Sigmoid colon (tissue), 7 donors: ENCODE results near the gene SLC25A25. TPM values are rescaled to one million over a fixed set of nuclear protein-coding genes. Genes with fewer than 3 reads are reported as not detected.

ENCODE experiments used
- DNase-seq: peaks from one replicate; pipeline ENCODE4 v3.0.0-alpha.2; 2019
- H3K27ac ChIP-seq, 4 donors: fragments of 200-600 bp; sonication (generic); one replicate each; pipeline ENCODE4 v1.5.1; 2016 to 2019; ENCODE audit warnings: mild to moderate bottlenecking in 1 of 4
- H3K27me3 ChIP-seq, 3 donors: fragments of 200-600 bp; sonication (generic); one replicate each; pipeline ENCODE4 v1.5.1; 2019; ENCODE audit warnings: mild to moderate bottlenecking in 1 of 3
- H3K36me3 ChIP-seq, 4 donors: fragments of 200-600 bp; sonication (generic); one replicate each; pipeline ENCODE4 v1.5.1; 2016 to 2019
- H3K4me1 ChIP-seq, 4 donors: fragments of 200-600 bp; sonication (generic); one replicate each; pipeline ENCODE4 v1.5.1; 2017 to 2019
- H3K4me3 ChIP-seq, 4 donors: fragments of 200-600 bp; sonication (generic); one replicate each; pipeline ENCODE4 v1.5.1; 2017 to 2019; ENCODE audit warnings: mild to moderate bottlenecking in 2 of 4, moderate library complexity in 1 of 4
- H3K9me3 ChIP-seq, 4 donors: fragments of 200-600 bp in 3 of 4; sonication (generic) in 3 of 4; one replicate each; pipeline versions ENCODE4 v1.5.1 to v1.6.1; 2013 to 2019
- CTCF ChIP-seq, 4 experiments: fragments of 450-650 bp in 3 of 4; fragments of 200-600 bp in 1 of 4; IDR thresholded peaks; one replicate each; pipeline ENCODE4 v1.5.1; 2016 to 2019; ENCODE audit warnings: antibody characterized with exemption in 4 of 4, mild to moderate bottlenecking in 3 of 4, moderate library complexity in 2 of 4
- EP300 ChIP-seq, 4 donors: sonication (generic); formaldehyde crosslinking; IDR thresholded peaks; one replicate each; pipeline ENCODE4 v1.6.1; 2017; ENCODE audit warnings: antibody characterized with exemption in 4 of 4
- POLR2A ChIP-seq, 2 donors: fragments of 450-650 bp; IDR thresholded peaks; one replicate each; pipeline ENCODE4 v1.6.1; 2016; ENCODE audit warnings: antibody characterized with exemption in 2 of 2, mild to moderate bottlenecking in 2 of 2, moderate library complexity in 2 of 2
- POLR2AphosphoS5 ChIP-seq, 4 donors: sonication (generic); formaldehyde crosslinking; IDR thresholded peaks; one replicate each; pipeline ENCODE4 v1.6.1; 2017; ENCODE audit warnings: antibody characterized with exemption in 4 of 4
- WGBS, 2 donors: extraction: QIAGEN DNeasy Blood & Tissue Kit; methylation state at CpG; one replicate each; pipeline ENCODE4 v1.1.7; 2013; 5-methylcytosine and 5-hydroxymethylcytosine counted together
- intact Hi-C: fragments of 100-400 bp; cut with DNase I; formaldehyde crosslinking; loops from one replicate; pipeline ENCODE4 v1.15.1; 2023
- polyA plus RNA-seq, 3 donors: library from polyadenylated mRNA; stranded (reverse); fragments of 200-250 nt; gene quantifications; one replicate each; pipeline ENCODE4 v1.2.3, GENCODE V29; 2013
- total RNA-seq, 4 donors: library from RNA; depleted of rRNA; stranded (reverse); fragments of >200 nt; gene quantifications; one replicate each; pipeline ENCODE4 v1.1.0, GENCODE V29; 2016
- donor health status: healthy with polysubstance abuse.
- donor health status: Bipolar disorder and iron deficiency.
- donor health status: healthy.

Gene SLC25A25
- total and polyA plus RNA-seq, 7 donors = 10.2 to 77.2 (median 16.6) TPM

GRCh38 chr9:128061275-128061960, 6.6 kb upstream of the SLC25A25 start:
- 45 to 59% methylated on average over 13 of the region's 13 CpGs for WGBS, 2 donors
- H3K9me3 ChIP-seq = no peaks in the 10 kb centered on the region
- H3K36me3 ChIP-seq = peaks cover 0 to 24% (median 3%) of the 10 kb centered on the region in 4 donors
- no peak overlapping the region for H3K4me3 ChIP-seq
- peaks cover 0 to 35% (median 23%) of the 10 kb centered on the region in 4 donors for H3K4me1 ChIP-seq
- intact Hi-C loops = no loop called here
- no peaks in the 10 kb centered on the region for H3K27me3 ChIP-seq
- TF ChIP-seq POLR2AphosphoS5 (IDR thresholded peaks at IDR 0.05) (no peak), EP300 (IDR thresholded peaks at IDR 0.05) (no peak), CTCF (IDR thresholded peaks at IDR 0.05) (no peak), POLR2A (IDR thresholded peaks at IDR 0.05) (no peak)
- no peak for DNase-seq
- peak overlapping the region; percentile 11 to 36 (median 20) for H3K27ac ChIP-seq

- 74 to 78% methylated on average over 6 of the region's 6 CpGs for WGBS, 2 donors
- DNase-seq = no peak
- H3K4me1 ChIP-seq = peaks cover 0 to 33% (median 25%) of the 10 kb centered on the region in 4 donors
- no peaks in the 10 kb centered on the region for H3K9me3 ChIP-seq
- intact Hi-C loops = no loop called here
- H3K27me3 ChIP-seq = no peaks in the 10 kb centered on the region
- H3K27ac ChIP-seq = no peak overlapping the region
- TF ChIP-seq POLR2AphosphoS5 (IDR thresholded peaks at IDR 0.05) (no peak), EP300 (IDR thresholded peaks at IDR 0.05) (no peak), POLR2A (IDR thresholded peaks at IDR 0.05) (no peak), CTCF (IDR thresholded peaks at IDR 0.05) (no peak)
- no peak overlapping the region for H3K4me3 ChIP-seq
- peaks cover 0 to 24% (median 3%) of the 10 kb centered on the region in 4 donors for H3K36me3 ChIP-seq
Observed at GRCh38 chr9:128062279-128062678, 5.8 kb upstream of the SLC25A25 start.

- H3K27me3 ChIP-seq = no peaks in the 10 kb centered on the region
- H3K9me3 ChIP-seq = no peaks in the 10 kb centered on the region
- WGBS, 2 donors = 90 to 95% methylated on average over 28 of the region's 28 CpGs
- H3K4me1 ChIP-seq = peaks cover 0 to 30% (median 23%) of the 10 kb centered on the region in 4 donors
- TF ChIP-seq POLR2A (IDR thresholded peaks at IDR 0.05) = no peak
- TF ChIP-seq POLR2AphosphoS5 (IDR thresholded peaks at IDR 0.05) = no peak
- no peak for TF ChIP-seq CTCF (IDR thresholded peaks at IDR 0.05)
- TF ChIP-seq EP300 (IDR thresholded peaks at IDR 0.05) = no peak
- no peak for DNase-seq
- H3K36me3 ChIP-seq = peaks cover 0 to 24% (median 3%) of the 10 kb centered on the region in 4 donors
- H3K4me3 ChIP-seq = no peak overlapping the region
- intact Hi-C loops = no loop called here
- no peak overlapping the region for H3K27ac ChIP-seq
Observed at GRCh38 chr9:128062846-128063831, 4.9 kb upstream of the SLC25A25 start.

GRCh38 chr9:128065907-128066712, 1.9 kb upstream of the SLC25A25 start:
- Histone ChIP-seq H3K27ac (peak overlapping the region; percentile 96 to 100 (median 98)), H3K4me1 (peaks cover 0 to 53% (median 36%) of the 10 kb centered on the region in 4 donors), H3K9me3 (no peaks in the 10 kb centered on the region), H3K36me3 (peaks cover 0 to 24% (median 3%) of the 10 kb centered on the region in 4 donors), H3K27me3 (no peaks in the 10 kb centered on the region), H3K4me3 (peak overlapping the region; percentile 24 to 92 (median 58))
- peak; percentile 76 for DNase-seq
- WGBS, 2 donors = 94 to 95% methylated on average over 18 of the region's 18 CpGs
- no peak for TF ChIP-seq POLR2A (IDR thresholded peaks at IDR 0.05)
- TF ChIP-seq CTCF (IDR thresholded peaks at IDR 0.05) = no peak
- TF ChIP-seq POLR2AphosphoS5 (IDR thresholded peaks at IDR 0.05) = no peak
- no peak for TF ChIP-seq EP300 (IDR thresholded peaks at IDR 0.05)
- intact Hi-C loops = no loop called here
